Amygdala (tissue), 56 donors: Measurements from ENCODE around the gene SORCS2.

Experiments used
- DNase-seq, 56 donors: peaks; one replicate each; lab custom pipeline; 2025; lab: John Stamatoyannopoulos, UW

The SORCS2 gene

DNA sequence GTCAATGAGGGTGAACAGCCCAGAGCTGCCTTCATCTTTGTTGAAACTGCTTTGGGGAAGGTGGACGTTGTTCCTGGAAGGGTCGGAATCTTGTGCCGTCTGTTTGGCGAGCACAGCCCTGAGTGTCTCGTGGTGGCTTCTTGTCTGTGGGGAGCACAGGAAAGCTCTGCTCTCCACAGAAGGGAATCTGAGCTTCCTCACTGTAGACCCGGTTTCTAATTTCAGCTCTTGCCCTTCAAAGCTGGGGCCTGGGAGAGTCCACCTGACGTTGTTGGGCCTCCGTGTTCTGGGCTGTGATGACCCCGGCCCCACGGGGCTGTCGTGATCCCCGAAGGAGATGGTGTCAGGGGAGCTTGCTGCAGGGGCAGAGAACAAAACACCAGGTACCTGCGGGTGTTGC lies 47.5 kb downstream of the SORCS2 start:
- DNase-seq, result no peak

DNA sequence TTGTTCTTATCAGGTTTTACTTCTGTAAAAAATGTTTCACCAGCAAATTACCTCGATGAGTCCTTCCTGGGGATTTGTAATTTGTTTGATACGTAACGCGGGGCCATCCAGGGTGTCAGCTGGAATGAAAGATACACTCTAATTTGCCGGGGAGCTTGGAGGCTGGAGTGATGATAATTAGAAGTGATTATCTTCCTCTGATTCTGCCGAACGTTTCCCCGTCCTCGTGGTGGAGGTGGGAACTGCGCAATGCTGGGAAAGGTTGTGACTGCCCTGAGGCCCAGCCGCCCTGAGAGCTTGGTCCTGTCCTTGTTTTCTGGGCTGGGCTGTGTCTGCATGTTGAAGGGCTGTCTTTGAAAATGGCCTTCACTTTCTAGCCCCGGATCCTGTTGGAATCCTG lies 48.0 kb downstream of the SORCS2 start:
- no peak for DNase-seq

DNA sequence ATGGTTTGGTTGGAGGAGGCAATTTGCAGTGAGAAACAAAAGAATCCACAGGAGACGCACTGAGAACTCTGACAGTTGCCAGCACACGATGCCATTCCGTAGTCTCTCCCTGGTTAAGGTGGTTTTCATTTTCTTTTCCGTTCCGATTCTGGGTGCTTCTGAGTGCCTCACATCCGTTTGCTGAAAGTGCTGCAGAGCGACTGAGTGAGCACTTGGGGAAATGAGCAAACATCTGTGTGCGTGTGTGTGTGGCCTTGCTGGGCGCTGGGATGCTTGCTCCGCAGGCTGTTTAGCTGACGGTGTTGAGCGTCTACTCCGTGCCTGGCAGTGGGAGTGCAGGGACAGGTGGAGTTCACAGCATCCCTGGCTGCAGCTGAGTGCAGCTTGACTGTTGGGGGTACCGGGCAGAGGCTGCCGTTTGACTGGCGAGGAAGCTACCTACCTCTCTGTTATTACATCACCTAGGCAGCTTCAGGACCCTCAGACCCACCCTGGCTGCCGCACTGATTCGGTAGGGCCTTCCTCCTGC lies 49.3 kb downstream of the SORCS2 start:
- DNase-seq, result no peak

DNA sequence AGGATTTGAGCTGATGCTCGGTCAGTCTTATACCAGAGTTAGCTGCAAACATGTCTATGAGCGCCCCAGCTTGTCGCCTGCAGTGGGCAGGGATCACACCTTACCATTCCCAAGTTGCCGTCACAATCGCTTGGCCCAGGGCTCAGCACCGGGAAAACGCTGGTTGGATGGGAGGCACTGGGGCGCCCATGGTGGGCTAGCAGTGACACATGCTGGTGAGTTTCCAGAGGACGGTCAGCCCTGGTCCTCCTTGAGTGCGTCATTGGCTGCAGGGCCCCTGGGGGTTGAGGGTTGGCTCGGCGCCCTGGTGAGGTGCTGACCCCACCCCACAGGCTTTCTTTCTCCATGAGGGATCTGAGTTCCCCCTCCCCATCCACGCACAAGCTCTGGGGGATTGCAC lies 50.4 kb downstream of the SORCS2 start:
- no peak for DNase-seq

DNA sequence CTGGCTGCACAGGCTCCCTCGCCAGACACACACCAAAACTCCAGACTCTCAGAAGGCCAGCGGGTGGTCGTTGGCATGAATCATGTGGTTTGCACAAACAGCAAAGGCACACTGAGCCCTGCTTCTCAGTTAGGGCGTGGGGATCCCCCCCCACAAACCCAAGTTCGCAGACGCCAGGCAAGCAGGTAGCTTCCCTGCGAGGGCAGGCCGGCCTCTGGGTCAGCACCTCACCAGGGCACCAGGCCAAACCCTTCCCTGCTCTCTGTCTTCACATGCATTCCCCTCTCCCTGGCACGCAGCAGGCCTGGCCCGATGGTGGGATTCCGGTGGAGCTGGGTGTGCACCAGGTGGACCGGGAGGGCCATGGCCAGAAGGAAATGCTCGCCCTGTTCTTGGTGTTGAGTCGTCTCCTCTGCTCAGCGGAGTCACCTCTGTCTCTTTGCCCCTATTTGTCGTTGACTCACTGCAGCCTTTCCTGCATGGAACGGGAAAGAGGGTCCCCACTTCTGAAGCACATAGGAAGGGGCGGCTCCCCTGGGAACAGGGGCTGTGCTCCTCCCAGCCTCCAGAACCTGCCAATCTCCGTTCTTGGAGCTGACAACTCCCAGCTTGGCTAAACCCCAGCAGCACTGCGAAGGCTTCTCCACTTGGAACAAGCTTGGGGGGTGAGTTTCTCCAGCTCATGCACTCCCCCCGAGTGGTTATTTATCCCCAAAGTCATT lies 51.4 kb downstream of the SORCS2 start:
- peak in 19 of 56 donors; percentile 36 to 74 (median 58) for DNase-seq

DNA sequence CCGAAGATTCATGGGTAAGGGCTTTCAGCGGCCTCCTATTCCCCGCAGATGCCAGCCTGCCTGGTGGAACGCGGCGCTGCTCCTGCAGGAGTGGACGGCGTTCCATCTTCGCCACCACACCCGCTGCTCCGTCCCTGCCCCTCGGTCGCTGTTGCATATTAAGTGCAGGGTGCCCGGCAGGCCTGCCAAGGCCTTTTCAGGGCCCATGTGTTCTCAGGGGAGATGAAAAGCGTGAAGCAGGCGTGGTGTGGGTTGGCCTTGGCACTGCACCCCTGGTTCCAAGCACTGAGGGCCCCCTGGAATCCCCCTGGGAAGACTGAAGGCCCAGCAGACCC lies 52.0 kb downstream of the SORCS2 start:
- DNase-seq, result peak in 36 of 56 donors; percentile 22 to 76 (median 54)

DNA sequence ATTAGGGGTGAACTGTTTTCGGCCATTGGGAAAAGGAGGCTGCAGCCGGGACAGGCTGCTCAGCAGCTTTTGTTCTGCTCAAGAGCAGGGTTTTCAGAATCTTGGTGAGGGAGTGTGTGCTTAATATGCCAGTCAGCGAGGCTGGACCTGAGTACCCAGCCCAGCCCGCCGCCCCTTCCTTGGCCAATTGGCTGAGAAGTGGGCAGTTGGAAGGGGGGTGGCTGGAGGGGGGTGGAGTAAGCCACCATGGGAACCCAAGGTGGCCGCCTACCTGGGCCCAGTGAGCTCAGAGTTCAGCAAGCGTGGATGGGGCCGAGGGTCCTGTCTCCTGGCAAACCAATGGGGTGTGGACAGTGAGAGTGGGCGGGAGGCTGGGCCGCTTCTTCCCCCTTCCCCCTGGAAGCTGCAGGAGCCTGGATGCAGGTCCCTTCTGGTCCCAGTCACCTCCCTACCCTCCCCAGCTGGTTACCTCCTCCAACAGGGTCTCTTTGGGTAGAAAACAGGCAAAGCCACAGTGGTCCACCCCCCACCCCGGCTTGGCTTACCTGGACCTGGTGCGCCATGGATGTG lies 52.5 kb downstream of the SORCS2 start:
- peak in 33 of 56 donors; percentile 11 to 73 (median 43) for DNase-seq

DNA sequence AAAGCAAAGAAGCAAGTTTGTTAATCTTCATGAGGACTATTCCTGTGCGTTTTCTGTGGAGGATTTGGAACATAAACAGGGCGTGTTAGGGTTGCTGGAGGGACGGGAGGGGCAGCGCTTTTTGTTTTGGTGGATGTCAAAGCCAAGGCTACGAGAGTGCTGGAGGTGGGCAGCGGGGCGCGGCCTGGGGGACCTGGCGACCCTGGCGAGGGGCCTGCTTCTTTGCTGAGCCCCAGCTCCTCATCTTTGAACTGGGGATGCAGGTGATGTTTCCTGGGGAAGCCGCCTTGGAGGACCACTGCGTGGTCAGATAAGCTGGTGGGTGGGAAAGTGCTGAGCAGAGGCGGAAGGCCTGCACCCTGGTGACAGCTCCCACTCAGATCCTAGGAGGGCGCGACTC lies 55.2 kb downstream of the SORCS2 start:
- no peak for DNase-seq

DNA sequence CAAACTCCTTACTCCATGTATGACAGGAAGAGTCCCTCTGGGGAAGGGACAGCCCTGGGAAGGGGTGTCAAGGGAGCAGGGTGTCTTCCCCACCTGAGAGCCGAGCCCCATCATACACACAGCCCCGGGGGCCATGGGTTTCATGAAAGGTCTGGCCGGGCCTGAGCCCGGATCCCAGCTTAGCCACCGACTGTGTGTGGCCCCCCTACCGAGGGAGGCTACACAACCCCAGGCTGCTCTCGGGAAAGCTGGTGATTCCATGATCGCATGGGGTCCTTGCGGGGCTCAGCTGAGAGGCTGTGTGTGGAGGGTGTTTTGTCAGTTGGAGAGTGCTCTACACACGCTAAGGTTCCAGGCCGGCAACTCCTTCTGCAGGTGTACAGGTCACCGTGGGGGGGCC lies 55.6 kb downstream of the SORCS2 start:
- DNase-seq, result no peak

DNA sequence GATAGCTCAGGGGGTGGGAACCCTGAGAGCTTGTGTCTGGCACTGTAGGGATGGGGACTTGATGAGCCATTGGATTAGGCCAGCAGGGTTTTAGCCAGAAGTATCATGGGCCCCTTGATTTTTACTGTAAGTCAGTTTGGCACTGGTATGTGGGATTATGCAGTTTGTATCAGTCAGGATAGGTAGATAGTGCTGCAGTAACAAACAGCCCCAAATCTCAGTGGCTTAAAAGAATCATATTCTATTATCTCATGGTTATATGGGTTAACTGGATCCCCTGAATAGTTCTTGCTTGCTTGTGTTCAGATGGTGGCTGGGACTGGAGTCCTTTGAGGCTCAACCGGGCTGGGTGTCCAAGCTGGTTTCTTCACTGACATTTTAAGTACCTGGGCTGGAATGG lies 56.5 kb downstream of the SORCS2 start:
- no peak for DNase-seq

DNA sequence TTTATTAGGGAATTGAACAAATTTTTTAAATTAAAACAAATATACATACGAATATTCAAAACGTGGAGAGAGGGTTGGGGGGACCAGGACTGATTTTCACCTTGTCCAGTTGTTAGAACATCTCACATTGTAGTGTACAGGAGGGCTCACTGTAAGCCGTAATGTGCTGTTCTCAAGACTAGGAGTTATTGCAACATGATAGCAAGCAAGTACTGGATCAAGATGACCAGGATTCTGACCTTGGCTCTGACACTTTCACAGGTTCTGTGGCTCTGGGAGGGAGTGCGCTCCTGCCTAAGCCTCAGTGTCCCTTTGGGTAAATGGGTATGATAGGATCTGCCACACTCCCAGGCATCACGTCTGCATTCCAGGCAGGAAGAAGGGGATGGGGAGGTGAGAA lies 59.0 kb downstream of the SORCS2 start:
- DNase-seq, result no peak

DNA sequence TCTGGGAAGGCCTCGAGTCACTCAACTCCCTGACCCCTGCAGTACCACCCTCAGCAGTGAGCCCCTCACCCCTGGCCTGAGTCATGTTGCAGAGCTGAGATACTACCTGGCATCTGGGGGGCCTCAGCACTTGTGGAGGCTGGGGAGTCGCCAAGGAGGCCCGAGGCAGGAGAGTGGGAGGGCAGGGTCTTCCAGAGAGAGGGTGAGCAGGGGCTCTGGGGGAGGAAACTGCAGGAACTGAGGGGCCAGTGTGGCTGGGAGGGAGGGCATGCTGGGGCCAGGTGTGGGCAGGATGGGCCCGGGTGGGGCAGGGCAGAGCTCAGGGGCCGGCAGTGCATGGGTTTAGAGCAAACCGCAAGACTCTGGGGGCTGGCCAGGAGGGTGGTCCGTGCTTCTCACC lies 59.7 kb downstream of the SORCS2 start:
- no peak for DNase-seq

DNA sequence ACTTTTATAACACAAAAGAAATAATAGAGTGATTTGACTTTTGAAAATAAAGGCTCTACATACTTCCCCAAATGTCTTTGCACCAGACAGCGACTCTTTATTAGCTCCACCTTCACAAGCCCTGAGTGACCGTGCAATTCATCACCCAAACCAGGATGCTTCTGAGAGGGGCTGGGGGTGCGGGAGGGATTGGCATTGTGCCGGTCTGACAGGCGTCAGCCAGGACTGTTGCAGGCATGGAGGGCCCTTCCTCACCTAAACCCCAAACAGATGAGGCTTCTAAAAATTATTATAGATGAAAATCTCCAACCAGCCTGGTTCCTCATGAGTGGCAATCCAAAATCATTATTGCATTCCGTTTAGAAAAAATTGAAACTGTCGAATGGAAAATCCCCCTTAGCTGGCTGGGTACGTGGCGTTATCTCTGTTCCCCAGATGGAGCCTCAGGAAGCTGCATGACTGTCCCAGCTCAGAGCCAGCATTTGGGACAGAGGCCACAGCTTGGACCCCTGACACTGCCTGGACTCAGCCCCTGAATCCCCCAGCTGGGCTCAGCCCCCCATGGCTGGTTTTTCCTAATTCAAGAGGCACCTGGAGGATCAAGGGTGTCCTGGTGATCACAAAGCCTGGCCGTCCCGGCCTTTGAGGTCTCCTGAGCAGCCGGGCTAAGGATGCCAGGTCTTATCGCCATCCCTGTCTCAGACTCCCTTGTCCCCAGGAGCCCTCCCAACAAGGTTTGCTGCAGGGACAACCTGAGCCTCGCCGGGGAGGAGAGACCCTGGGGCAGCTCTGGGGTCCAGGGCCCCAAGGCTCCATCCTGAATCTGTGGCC lies 60.4 kb downstream of the SORCS2 start:
- DNase-seq, result no peak

DNA sequence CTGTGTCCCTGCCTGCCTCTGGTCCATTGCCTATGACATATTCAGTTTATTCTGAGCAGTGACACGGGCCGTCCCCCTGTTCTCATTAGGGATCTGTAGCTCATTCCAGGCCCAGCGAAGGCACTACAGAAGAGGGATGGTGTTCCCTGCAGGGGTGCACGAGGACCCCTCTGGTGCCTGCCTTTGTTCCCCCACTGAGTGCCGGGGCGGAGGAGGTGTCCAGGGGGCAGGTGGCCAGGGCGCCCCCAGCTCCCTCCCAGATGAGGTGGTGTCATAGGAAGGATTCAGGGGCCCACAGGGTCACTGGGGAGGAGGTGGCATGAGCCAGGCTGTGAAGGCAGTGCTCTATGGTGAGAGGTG lies 61.0 kb downstream of the SORCS2 start:
- no peak for DNase-seq

DNA sequence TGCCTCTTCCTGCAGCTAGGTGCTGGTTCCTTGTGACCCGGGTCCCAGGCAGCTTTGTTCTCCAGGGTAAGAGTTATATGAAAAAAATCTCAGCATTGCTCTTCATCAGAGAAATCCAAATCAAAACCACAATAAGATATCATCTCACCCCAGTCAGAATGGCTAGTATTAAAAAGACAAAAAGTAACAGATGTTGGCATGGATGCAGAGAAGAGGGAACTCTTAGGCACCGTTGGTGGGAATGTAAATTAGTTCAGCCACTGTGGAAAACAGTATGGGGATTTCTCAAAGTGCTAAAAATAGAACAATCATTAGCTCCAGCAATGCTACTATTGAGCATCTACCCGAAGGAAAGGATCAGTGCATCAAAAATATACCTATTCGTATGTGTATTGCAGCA lies 61.5 kb downstream of the SORCS2 start:
- no peak for DNase-seq

DNA sequence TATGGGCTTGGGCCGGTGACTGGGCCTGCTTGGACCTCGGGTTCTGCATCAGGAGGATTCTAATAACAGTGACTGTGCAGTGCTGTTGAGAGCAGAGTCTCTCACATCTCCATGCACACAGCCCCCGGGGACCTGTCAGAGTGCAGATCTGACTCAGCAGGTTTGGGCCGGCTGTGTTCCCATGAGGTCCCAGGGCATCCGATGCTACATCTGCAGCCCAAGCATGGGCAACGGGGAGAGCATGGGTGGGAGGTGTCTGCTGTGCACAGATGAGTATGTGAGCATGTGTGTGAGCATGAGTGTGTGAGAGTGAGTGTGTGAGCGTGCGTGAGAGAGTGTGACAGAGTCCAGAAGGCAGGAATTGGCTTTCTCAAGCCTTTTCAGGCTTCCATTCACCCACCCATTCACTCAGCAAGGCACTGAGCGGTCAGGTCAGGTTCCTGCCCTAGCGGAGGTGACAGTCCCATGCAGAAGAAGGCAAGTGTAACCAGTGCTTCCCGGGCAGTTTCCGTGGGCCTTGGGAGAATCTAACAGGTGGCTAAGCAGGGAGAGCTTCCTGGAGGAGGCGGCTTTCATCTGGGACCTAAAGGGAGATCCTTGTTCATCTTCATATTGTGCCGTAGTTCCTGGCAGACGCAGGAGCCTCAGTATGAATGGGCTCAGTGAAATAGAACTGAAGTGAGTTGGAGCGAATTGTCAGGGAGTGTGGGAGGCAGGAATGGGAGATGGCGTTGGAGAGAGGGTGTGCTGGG lies 62.6 kb downstream of the SORCS2 start:
- no peak for DNase-seq

DNA sequence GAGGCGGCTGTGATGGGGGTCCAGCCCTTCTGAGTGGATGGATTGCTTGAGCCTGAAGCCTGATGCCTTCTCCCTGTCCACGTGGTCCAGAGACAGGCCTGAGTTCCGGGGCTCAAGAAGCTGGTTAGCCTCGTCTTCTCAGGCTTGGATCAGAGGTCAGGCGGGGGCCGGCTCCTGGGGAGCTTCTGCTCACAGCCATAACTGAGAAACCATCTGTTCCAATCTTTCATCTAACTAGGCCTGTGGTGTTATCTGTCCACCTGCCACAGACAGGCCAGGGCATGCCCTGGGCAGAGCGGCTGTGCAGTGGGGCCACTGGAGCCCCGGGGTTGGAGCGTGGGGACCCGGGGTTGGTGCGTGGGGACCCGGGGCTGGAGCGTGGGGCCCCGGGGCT lies 63.1 kb downstream of the SORCS2 start:
- DNase-seq, result no peak

DNA sequence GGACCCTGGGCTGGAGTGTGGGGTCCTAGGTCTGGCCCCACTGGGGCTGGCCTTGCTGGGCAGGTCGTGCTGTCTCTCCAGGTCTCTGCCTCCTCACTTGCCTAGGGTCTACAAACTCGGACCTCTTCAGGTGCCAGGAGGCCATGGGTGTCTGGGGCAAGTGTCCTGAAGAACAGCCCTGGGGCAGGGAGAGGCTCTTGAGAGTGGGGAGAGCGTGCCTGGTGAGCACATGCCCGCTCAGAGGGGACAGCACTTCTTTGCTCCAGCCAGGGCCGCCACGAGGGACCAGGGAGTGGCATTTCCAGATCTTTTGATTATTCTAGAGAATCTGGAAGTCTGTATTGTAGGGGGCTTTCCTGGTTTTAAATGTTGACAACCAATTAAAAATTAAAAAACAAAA lies 63.7 kb downstream of the SORCS2 start:
- no peak for DNase-seq

DNA sequence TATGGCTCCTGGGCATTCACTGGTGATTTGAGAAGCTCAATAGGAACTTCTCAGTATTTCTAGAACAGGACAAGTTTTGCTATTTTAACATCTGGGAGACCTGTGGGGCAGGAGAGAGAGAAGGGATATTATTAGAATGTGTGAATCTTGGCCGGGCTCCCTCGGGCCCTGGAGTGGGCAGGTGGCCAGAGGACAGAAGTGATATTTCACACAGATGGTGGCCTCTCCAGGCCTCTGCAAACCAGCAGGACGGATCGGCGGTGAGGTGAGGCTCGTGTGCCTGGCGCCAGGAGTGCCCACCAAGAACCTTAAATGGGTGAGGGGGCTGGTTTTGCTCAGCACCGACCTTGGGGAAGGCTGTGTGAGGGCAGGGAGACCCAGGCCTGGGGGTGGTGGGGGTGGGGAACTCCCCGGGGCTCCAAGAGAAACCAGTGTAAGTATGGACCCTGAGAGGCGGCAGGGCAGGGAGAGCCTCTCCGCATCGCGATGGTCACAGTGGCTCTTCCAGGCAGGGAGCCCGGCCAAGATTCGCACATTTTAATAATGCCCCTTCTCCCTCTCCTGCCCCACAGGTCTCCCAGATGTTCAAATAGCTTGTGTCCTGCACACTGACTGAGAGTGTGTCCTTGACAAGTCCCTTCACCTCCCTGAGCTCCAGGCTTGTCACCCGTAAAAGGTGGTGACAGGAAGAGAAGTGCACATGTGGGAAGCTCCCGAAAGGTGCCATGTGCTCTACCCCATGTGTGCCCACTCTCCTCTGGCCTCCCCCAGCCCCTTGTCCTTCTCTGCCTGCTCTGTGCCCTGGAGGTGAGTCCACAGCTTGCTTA lies 64.9 kb downstream of the SORCS2 start:
- DNase-seq, result no peak

DNA sequence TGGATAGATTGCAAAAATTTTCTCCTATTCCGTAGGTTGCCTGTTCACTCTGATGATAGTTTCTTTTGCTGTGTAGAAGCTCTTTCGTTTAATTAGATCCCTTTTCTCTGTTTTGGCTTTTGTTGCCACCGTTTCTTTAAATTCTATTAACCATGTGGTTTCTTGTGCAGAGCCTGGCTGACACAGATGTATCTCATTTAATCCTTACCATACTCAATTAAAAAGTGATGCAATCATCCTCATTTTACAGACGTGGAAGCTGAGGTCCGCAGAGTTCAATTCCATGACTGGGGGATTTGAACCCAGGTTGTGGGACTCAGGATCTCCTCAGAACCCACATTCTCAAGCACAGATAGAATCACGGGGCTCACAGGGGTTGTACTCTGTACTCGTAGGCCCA lies 66.7 kb downstream of the SORCS2 start:
- DNase-seq, result no peak
